HepG2 (cell line): ENCODE results near the gene SLCO2B1. TPM values are rescaled to one million over a fixed set of nuclear protein-coding genes. Genes with fewer than 3 reads are reported as not detected.

Experiments
- CENPT ChIP-seq: sonication (generic); formaldehyde crosslinking; IDR thresholded peaks from 2 replicates; pipeline ENCODE4 v1.8.0; 2022; ENCODE audit warnings: low read depth, mild to moderate bottlenecking, moderate library complexity, missing genetic modification reagents
- GABPA ChIP-seq, 2 experiments: IDR thresholded peaks; 2 replicates each; pipeline ENCODE4 v1.6.1; 2011 to 2016; ENCODE audit warnings: low read depth in 2 of 2, low read length in 1 of 2, missing biosample characterization in 1 of 2, missing genetic modification characterization in 1 of 2
- KDM2A ChIP-seq: sonication (generic); formaldehyde crosslinking; IDR thresholded peaks from 2 replicates; pipeline ENCODE4 v1.4.0; 2020; ENCODE audit warnings: low read depth, missing genetic modification reagents, borderline replicate concordance
- KDM3A ChIP-seq: IDR thresholded peaks from 2 replicates; pipeline ENCODE4 v1.6.1; 2018; ENCODE audit warnings: low read depth, missing compliant biosample characterization
- MBNL3 ChIP-seq: fragments of 250-450 bp; sonication (Bioruptor Pico); conservative IDR thresholded peaks from 2 replicates; pipeline ENCODE4 v1.8.0; 2022; ENCODE audit warnings: mild to moderate bottlenecking, inconsistent platforms
- MIER2 ChIP-seq: IDR thresholded peaks from 2 replicates; pipeline ENCODE4 v1.6.1; 2016; ENCODE audit warnings: missing biosample characterization, missing genetic modification reagents
- MXI1 ChIP-seq: IDR thresholded peaks from 3 replicates; pipeline ENCODE4 v1.6.1; 2012; ENCODE audit warnings: low read depth, low read length, inconsistent platforms, borderline replicate concordance
- PCBP2 ChIP-seq: fragments of 200-400 bp; formaldehyde crosslinking; optimal IDR thresholded peaks from 2 replicates; pipeline ENCODE3; 2018; ENCODE audit warnings: low read length, low read depth; ENCODE audit not compliant: poor library complexity, severe bottlenecking
- ZBTB26 ChIP-seq: IDR thresholded peaks from 2 replicates; pipeline ENCODE4 v1.6.1; 2016; ENCODE audit warnings: missing compliant biosample characterization, missing genetic modification reagents, borderline replicate concordance
- ZKSCAN8 ChIP-seq: IDR thresholded peaks from 2 replicates; pipeline ENCODE4 v1.6.1; 2016; ENCODE audit warnings: borderline replicate concordance, missing genetic modification reagents, missing compliant biosample characterization
- ZNF605 ChIP-seq: sonication (generic); formaldehyde crosslinking; IDR thresholded peaks from 2 replicates; pipeline ENCODE4 v1.8.0; 2022; ENCODE audit warnings: mild to moderate bottlenecking, missing genetic modification reagents
- ZNF720 ChIP-seq: sonication (generic); formaldehyde crosslinking; IDR thresholded peaks from 2 replicates; pipeline ENCODE4 v1.4.0; 2020; ENCODE audit warnings: missing genetic modification reagents
- ZNF766 ChIP-seq: sonication (generic); formaldehyde crosslinking; IDR thresholded peaks from 2 replicates; pipeline ENCODE4 v1.5.0; 2020; ENCODE audit warnings: missing genetic modification reagents, borderline replicate concordance
- polyA plus RNA-seq, 8 experiments: library from polyadenylated mRNA; depleted of rRNA in 3 of 8; stranded (reverse) in 7 of 8; unstranded in 1 of 8; fragments of >200 nt; fragmentation: Illumina TruSeq in 4 of 8; extraction: Trizol in 4 of 8; gene quantifications; 2 replicates each; pipeline versions ENCODE4 v1.2.1 to v1.2.3, GENCODE V29; 2011 to 2016; ENCODE audit warnings: low read depth in 4 of 8, missing spikeins in 1 of 8, mixed read lengths in 1 of 8; ENCODE audit not compliant: insufficient read depth in 1 of 8
- total RNA-seq, 5 experiments: library from RNA; depleted of rRNA; stranded (reverse); fragments of >200 nt; fragmentation: Illumina TruSeq; extraction: Trizol; gene quantifications; 2 replicates each; pipeline ENCODE4 v1.2.3, GENCODE V29; 2016; ENCODE audit warnings: low read depth in 1 of 5
- TF ChIP-seq, protein P1 (sequence below): sonication (generic); formaldehyde crosslinking; conservative IDR thresholded peaks from 2 replicates; pipeline ENCODE4 v1.4.0; 2020; ENCODE audit warnings: missing genetic modification reagents
- TF ChIP-seq, protein P2 (sequence below): sonication (generic); formaldehyde crosslinking; IDR thresholded peaks from 2 replicates; pipeline ENCODE4 v1.4.0; 2020; ENCODE audit warnings: mild to moderate bottlenecking, missing genetic modification reagents

Gene SLCO2B1
- total and polyA plus RNA-seq, 2 of the 13 experiments (the other 11 are each of a cell fraction or from before 2014, with no cell fraction given): 15.3 to 19.8 TPM

GRCh38 chr11:75142714-75143419 lies 8.0 kb upstream of the SLCO2B1 start (continued):
- TF ChIP-seq, protein P1, sequence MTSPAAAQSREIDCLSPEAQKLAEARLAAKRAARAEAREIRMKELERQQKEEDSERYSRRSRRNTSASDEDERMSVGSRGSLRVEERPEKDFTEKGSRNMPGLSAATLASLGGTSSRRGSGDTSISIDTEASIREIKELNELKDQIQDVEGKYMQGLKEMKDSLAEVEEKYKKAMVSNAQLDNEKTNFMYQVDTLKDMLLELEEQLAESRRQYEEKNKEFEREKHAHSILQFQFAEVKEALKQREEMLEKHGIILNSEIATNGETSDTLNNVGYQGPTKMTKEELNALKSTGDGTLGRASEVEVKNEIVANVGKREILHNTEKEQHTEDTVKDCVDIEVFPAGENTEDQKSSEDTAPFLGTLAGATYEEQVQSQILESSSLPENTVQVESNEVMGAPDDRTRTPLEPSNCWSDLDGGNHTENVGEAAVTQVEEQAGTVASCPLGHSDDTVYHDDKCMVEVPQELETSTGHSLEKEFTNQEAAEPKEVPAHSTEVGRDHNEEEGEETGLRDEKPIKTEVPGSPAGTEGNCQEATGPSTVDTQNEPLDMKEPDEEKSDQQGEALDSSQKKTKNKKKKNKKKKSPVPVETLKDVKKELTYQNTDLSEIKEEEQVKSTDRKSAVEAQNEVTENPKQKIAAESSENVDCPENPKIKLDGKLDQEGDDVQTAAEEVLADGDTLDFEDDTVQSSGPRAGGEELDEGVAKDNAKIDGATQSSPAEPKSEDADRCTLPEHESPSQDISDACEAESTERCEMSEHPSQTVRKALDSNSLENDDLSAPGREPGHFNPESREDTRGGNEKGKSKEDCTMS: no peak
- TF ChIP-seq PCBP2: no peak
- TF ChIP-seq KDM3A (CRISPR knock-in tag): no peak
- no peak for TF ChIP-seq CENPT (CRISPR knock-in tag)
- no peak for TF ChIP-seq ZNF766 (CRISPR knock-in tag)
- no peak for TF ChIP-seq MBNL3 (CRISPR knock-in tag)
- 0 out of 2 replicates have a peak, but pooled peaks have one; percentile 24 for TF ChIP-seq ZNF605 (CRISPR knock-in tag)
- TF ChIP-seq MIER2 (CRISPR knock-in tag): 0 out of 2 replicates have a peak, but pooled peaks have one; percentile 17
- no peak for TF ChIP-seq ZNF720 (CRISPR knock-in tag)
- 0 out of 2 replicates have a peak, but pooled peaks have one; percentile 38 for TF ChIP-seq ZBTB26
- TF ChIP-seq GABPA (IDR thresholded peaks at IDR 0.05; ENCODE audit: low read depth, low read length): no peak
- TF ChIP-seq GABPA (CRISPR knock-in tag; IDR thresholded peaks at IDR 0.05; ENCODE audit: low read depth): peak; percentile 67
- TF ChIP-seq ZKSCAN8 (CRISPR knock-in tag): no peak
- peak; percentile 67; the same call in 1 of the 3 replicates for TF ChIP-seq MXI1
- TF ChIP-seq, protein P2, sequence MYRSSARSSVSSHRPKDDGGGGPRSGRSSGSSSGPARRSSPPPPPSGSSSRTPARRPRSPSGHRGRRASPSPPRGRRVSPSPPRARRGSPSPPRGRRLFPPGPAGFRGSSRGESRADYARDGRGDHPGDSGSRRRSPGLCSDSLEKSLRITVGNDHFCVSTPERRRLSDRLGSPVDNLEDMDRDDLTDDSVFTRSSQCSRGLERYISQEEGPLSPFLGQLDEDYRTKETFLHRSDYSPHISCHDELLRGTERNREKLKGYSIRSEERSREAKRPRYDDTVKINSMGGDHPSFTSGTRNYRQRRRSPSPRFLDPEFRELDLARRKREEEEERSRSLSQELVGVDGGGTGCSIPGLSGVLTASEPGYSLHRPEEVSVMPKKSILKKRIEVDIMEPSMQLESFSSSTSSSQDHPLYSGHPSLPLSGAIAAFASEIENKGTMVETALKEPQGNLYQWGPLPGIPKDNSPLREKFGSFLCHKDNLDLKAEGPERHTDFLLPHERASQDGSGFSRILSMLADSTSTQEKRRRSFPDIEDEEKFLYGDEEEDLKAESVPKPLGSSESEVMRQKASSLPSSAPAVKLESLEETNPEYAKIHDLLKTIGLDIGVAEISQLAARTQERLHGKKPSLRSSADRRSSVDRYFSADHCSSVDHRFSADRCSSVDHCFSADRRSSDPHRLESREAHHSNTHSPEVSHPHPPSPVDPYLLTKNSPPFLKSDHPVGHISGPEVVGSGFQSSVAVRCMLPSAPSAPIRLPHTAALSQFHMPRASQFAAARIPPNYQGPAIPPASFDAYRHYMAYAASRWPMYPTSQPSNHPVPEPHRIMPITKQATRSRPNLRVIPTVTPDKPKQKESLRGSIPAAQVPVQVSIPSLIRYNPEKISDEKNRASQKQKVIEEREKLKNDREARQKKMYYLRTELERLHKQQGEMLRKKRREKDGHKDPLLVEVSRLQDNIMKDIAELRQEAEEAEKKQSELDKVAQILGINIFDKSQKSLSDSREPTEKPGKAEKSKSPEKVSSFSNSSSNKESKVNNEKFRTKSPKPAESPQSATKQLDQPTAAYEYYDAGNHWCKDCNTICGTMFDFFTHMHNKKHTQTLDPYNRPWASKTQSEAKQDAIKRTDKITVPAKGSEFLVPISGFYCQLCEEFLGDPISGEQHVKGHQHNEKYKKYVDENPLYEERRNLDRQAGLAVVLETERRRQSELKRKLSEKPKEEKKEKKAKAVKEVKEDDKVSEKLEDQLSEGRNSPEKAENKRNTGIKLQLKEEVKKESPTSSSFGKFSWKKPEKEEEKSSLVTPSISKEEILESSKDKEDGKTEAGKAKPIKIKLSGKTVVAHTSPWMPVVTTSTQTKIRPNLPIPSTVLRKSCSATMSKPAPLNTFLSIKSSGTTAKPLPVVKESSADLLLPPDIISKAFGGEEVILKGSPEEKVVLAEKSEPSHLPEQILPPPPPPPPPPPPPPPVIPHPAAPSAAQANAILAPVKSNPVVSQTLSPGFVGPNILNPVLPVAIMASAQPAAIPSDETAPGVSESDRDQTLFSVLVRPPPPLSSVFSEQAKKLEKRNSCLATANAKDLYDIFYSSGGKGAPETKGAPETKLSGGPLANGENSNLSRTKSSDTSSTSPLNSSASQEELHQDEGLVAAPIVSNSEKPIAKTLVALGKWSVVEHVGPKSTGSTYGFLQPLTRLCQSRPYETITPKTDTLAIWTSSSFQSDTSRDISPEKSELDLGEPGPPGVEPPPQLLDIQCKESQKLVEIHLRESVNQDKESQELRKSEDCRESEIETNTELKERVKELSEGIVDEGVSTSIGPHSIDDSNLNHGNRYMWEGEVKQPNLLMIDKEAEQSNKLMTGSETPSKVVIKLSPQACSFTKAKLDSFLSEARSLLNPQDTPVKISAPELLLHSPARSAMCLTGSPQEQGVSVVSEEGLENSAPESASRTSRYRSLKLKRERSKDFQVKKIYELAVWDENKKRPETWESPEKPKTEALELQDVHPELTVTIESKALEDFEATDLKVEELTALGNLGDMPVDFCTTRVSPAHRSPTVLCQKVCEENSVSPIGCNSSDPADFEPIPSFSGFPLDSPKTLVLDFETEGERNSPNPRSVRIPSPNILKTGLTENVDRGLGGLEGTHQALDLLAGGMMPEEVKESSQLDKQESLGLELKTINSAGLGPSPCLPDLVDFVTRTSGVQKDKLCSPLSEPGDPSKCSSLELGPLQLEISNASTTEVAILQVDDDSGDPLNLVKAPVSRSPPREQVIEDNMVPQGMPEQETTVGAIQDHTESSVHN (CRISPR knock-in tag): no peak
- TF ChIP-seq KDM2A (CRISPR knock-in tag): peak; percentile 30; the same call in 1 of the 2 replicates
